ENCODE measurements around the gene GCNA. TPM values are rescaled to one million over a fixed set of nuclear protein-coding genes. Genes with fewer than 3 reads are reported as not detected.
"Not testable (repeated sequence)": the region's sequence is repeated elsewhere in the genome, so short reads cannot be mapped to it uniquely, and the experiment has no call there.

Gene GCNA
- total and polyA plus RNA-seq, 8 donors, result 0.64 to 3.2 (median 2.3) TPM

GRCh38 chrX:71659342-71659741, 81.1 kb downstream of the GCNA start:
- ATAC-seq (no peak), DNase-seq (no peak)
- H3K36me3 ChIP-seq, result no peaks in the 10 kb centered on the region
- no peaks in the 10 kb centered on the region for H3K4me1 ChIP-seq
- no peak overlapping the region for H3K4me3 ChIP-seq
- H3K27me3 ChIP-seq, result no peaks in the 10 kb centered on the region
- no peak overlapping the region for H3K27ac ChIP-seq
- intact Hi-C loops (cut with DNase I), result no loop called here
- TF ChIP-seq, protein P1, sequence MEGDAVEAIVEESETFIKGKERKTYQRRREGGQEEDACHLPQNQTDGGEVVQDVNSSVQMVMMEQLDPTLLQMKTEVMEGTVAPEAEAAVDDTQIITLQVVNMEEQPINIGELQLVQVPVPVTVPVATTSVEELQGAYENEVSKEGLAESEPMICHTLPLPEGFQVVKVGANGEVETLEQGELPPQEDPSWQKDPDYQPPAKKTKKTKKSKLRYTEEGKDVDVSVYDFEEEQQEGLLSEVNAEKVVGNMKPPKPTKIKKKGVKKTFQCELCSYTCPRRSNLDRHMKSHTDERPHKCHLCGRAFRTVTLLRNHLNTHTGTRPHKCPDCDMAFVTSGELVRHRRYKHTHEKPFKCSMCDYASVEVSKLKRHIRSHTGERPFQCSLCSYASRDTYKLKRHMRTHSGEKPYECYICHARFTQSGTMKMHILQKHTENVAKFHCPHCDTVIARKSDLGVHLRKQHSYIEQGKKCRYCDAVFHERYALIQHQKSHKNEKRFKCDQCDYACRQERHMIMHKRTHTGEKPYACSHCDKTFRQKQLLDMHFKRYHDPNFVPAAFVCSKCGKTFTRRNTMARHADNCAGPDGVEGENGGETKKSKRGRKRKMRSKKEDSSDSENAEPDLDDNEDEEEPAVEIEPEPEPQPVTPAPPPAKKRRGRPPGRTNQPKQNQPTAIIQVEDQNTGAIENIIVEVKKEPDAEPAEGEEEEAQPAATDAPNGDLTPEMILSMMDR (IDR thresholded peaks at IDR 0.05), result no peak
- H3K9me3 ChIP-seq, result no peaks in the 10 kb centered on the region

GRCh38 chrX:71659959-71660358, 81.7 kb downstream of the GCNA start:
- H3K4me3 ChIP-seq, result no peak overlapping the region
- no peaks in the 10 kb centered on the region for H3K27me3 ChIP-seq
- TF ChIP-seq, protein P1 (IDR thresholded peaks at IDR 0.05), result no peak
- ATAC-seq (no peak), DNase-seq (no peak)
- intact Hi-C loops (cut with DNase I), result no loop called here
- H3K4me1 ChIP-seq, result no peaks in the 10 kb centered on the region
- no peak overlapping the region for H3K27ac ChIP-seq
- H3K36me3 ChIP-seq, result no peaks in the 10 kb centered on the region
- no peaks in the 10 kb centered on the region for H3K9me3 ChIP-seq

DNA sequence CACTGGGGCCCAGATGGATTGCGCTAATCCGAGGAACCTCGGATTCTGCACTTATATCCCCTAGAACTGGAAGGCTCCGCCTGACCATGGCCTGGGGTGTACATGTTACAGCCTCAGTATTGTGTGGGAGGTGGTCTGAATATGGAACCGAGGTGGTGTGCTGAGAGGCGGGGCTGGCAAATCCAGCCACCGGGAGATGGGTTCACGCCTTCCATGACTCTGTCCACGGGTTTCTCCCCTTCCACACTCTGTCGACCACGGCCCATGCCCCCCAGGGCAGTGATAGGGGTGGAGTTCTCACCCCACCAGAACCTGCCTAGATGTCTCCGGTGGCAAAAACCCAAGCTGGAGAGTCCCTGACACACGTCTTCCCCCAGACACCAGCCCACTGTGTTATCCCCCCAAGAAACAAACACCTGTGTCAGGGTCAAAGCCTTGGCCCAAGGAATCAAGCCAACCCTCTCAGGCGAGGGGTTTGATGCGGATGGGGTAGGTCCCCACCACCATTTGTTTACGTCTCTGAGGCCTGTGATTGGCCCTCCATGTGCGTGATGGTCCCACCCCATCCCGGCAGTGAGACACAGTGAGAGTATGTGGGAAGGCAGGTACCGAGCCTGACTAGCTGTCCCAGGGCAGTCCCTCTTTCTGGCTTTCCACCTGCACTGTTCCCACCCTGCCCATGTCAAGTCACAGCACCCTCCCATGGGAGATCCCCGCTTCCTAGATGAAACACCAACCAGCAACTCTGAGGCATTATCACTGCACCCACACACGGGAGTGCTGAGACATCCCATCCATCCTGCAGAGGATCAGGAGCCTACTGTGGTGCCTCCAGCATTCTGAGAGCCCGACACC, 82.6 kb downstream of the GCNA start:
- no peak overlapping the region for H3K4me3 ChIP-seq
- intact Hi-C loops (cut with DNase I), result no loop called here
- ATAC-seq (no peak), DNase-seq (no peak)
- TF ChIP-seq, protein P1 (IDR thresholded peaks at IDR 0.05), result no peak
- H3K27me3 ChIP-seq, result no peaks in the 10 kb centered on the region
- no peaks in the 10 kb centered on the region for H3K9me3 ChIP-seq
- H3K4me1 ChIP-seq, result no peaks in the 10 kb centered on the region
- H3K27ac ChIP-seq, result no peak overlapping the region
- H3K36me3 ChIP-seq, result no peaks in the 10 kb centered on the region

DNA sequence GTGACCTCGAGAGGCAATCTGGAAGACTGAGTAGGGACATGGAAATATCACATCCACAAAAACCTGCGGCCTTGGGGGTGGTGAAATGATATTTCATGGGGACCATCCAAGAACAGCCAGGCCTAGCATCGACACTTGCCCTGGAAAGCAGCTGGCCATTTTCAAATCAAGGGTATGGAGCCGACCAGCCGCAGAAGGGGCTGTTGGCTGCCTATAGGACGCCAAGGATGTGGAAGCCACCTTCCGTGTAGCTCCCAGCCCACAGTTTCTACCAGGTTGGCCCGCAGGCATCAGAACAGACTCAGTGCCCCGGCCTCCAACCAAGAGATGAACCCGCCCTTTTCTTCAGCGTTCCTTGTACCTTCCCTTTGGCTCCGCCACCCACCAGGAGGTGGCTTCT, 83.7 kb downstream of the GCNA start:
- Histone ChIP-seq H3K36me3 (no peaks in the 10 kb centered on the region), H3K4me3 (no peak overlapping the region), H3K27ac (no peak overlapping the region), H3K27me3 (no peaks in the 10 kb centered on the region), H3K4me1 (no peaks in the 10 kb centered on the region), H3K9me3 (no peaks in the 10 kb centered on the region)
- TF ChIP-seq, protein P1 (IDR thresholded peaks at IDR 0.05), result no peak
- DNase-seq, result no peak
- intact Hi-C loops (cut with DNase I), result no loop called here
- ATAC-seq, result no peak

- H3K4me1 ChIP-seq; H3K36me3 ChIP-seq; H3K27ac ChIP-seq; DNase-seq; H3K9me3 ChIP-seq; H3K27me3 ChIP-seq; intact Hi-C loops (cut with DNase I); ATAC-seq; H3K4me3 ChIP-seq: not testable (repeated sequence)
Measured at GRCh38 chrX:71662654-71663053, 84.4 kb downstream of the GCNA start.

Other genes with a start within 250 kb of the GCNA start
- 10 to 100 TPM; 26.2 to 31.6 TPM for gene TAF1, start 212.1 kb upstream of the GCNA start, total RNA-seq
- gene TAF1, start 212.1 kb upstream of the GCNA start, polyA plus RNA-seq (ENCODE audit: insufficient read length in 6 of 6), result 10 to 100 TPM; 53.8 to 66.4 (median 59.6) TPM
- 100 to 1,000 TPM; 117 to 118 TPM for gene OGT, start 45.3 kb upstream of the GCNA start, total RNA-seq
- 100 to 1,000 TPM; 242 to 325 (median 291) TPM for gene OGT, start 45.3 kb upstream of the GCNA start, polyA plus RNA-seq (ENCODE audit: insufficient read length in 6 of 6)
- gene CXCR3, start 40.1 kb downstream of the GCNA start, total RNA-seq, result 1 to 10 TPM in 1 of 2 donors, under 1 TPM in 1; 0.50 to 1.7 TPM
- gene CXCR3, start 40.1 kb downstream of the GCNA start, polyA plus RNA-seq (ENCODE audit: insufficient read length in 6 of 6), result under 1 TPM in 4 of 6 donors, not detected in 2; 0.17 to 0.31 (median 0.23) TPM
- not detected for gene CXorf49, start 139.8 kb downstream of the GCNA start, total RNA-seq
- gene CXorf49, start 139.8 kb downstream of the GCNA start, polyA plus RNA-seq (ENCODE audit: insufficient read length in 6 of 6), result under 1 TPM in 1 of 6 donors, not detected in 5; 0.43 TPM
- not detected for gene CXorf49B, start 184.9 kb downstream of the GCNA start, total RNA-seq
- gene CXorf49B, start 184.9 kb downstream of the GCNA start, polyA plus RNA-seq (ENCODE audit: insufficient read length in 6 of 6), result under 1 TPM in 1 of 6 donors, not detected in 5; 0.43 TPM

All from left lung (tissue), 10 donors.